Activated CD4-positive, alpha-beta T cell treated with anti-CD3 and anti-CD28 coated beads, Interleukin-10, Interleukin-2, amounts not matched to agents 100 ng/mL and 50 ng/mL, durations not matched to agents 16 hours and 8 hours (primary cell): Measurements from ENCODE around the gene MSMO1.
"Not testable (repeated sequence)": the region's sequence is repeated elsewhere in the genome, so short reads cannot be mapped to it uniquely, and the experiment has no call there.

ENCODE experiments used
- DNase-seq: peaks from one replicate; pipeline ENCODE4 v3.0.0-alpha.2; 2020

The MSMO1 gene

DNA sequence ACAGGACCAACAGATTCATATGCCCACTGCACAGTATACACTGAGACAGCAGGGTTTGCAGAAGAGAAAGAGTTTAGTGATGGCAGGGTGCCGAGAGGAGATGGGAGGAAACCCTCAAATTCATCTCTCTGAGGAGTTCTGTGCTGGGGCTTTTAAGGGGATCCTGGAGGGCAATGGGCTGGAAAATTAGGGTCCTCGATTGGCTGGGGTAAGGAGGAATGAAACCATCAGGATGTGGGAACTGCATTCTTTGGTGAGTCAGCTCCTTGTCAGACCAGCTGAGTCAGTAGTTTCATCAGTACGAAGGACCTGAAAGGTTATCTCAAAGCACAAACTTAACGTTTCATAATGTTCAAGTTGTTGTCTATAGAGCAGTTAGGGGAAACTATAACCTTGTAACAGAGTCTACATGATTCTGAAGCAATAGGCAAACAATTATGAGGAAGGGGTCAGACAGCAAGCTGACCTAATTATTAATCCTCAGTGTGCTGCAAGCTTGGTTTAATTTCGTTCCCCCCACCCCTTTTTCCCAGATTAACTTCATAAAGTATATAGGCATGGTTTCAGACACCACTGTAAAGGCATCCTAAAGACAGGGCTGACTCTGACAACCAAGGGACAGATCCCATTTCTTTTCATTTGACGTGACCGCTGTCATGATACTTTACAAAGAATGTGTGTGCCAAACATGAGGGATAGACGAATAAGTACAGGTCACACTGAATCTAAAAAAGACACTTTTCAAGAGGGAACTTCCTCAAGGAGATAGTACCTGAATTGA is 1.5 kb upstream of the MSMO1 start:
- DNase-seq, result peak; percentile 55

DNA sequence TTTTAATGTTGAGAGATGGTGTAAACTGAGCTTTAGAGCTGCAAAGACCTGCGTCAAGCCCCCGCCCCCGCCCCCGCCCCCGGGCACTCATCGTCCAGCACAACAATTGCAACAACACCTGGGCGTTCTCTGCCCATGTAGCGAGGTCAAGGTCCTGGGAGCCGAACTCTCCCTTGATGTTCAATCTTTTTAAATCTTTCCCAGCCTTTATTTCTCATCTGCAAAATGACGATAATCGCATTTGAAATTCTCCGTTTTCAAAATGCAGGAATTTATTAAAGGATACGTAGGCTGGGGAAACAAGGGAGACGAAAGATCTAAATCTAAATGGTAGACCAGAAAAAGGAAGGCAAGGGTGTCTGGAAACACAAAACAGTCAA is 648 bp upstream of the MSMO1 start:
- DNase-seq, result peak; percentile 26

GRCh38 chr4:165328101-165328425 is 594 bp downstream of the MSMO1 start:
- DNase-seq, result no peak

- no peak for DNase-seq
Measured at GRCh38 chr4:165328708-165329107, 1.2 kb downstream of the MSMO1 start.

- DNase-seq, result no peak
Measured at GRCh38 chr4:165330071-165330470, 2.6 kb downstream of the MSMO1 start.

- no peak for DNase-seq
Measured at GRCh38 chr4:165330666-165331065, 3.2 kb downstream of the MSMO1 start.

DNA sequence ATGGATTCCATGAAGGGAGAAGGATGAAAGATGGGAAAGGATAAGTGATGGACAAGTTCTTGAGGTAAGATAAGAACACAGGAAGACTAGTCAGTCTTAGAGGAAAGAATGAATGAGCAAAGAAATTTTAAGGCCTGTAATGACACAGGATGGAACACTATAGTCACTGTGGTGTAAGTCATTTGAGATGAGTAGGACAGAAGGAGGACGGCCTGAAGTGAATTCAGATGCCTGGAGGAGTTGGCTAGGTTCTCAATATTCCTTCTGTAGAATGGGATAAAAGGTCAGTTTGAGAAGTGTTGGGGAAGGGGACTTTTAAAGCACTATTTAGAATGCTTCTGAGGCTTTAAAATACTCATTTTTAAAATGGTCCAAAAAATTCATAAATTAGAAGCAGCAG is 3.9 kb downstream of the MSMO1 start:
- DNase-seq, result peak; percentile 71

DNA sequence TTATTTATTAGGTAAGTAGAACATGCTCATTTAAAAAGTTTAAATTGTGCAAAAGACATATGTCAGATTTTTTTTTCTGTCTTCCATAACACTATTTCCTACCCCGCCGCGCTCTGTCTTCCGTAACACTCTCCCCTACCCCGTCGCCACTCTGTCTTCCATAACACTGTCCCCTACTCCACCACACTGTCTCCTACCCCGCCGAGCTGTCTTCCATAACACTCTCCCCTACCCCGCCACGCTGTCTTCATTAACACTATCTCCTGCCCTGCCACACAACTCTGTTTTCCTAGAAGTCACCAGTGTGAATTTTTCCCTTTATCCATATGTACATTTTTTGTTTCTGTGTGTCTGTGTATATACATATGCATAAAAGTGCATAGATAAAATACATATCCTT is 4.4 kb downstream of the MSMO1 start:
- no peak for DNase-seq

DNA sequence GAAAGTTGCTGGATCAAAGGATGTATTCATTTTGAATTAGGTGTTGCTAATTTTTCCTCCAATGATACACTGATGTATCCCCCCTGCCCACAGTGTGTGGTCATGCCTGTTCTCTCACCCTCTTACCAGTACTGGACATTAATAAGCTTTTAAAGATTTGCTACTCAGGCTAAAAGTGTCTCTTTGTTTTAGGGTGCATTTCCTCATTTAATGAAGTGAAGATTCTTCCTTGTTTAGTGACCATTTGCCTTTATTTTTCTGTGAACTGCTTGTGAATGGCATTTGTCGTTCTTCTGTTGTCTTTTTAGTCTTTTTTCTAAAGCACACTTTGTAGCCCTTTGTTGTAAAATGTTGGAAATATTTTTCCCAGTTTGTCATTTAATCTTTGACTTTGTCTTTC is 5.0 kb downstream of the MSMO1 start:
- DNase-seq, result no peak

DNA sequence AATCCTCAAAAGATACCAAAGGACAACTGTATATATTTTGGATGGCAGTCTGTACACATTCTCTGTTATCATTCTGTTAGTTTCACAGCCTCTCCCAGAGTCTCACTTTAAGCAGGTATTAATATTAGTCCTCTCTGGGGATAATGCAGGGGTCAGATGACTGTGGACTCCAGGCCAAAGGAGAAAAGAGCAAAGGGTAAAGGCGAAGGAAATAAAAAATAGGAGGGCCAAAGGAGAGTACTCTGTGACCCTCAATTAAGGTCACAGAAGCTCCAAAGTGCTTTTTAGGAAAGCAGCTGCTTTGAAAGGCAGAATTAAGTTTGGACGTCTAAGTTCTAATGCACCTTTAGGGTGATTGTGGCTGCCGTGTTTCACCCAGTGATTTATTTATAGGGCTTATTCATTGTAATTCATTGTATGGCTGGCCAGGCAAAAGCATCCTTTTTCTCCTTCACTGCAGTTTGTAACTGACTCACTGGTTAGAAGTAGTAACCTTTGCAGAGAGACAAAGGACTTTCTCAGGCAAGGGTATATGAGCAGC is 7.8 kb downstream of the MSMO1 start:
- DNase-seq, result no peak

DNA sequence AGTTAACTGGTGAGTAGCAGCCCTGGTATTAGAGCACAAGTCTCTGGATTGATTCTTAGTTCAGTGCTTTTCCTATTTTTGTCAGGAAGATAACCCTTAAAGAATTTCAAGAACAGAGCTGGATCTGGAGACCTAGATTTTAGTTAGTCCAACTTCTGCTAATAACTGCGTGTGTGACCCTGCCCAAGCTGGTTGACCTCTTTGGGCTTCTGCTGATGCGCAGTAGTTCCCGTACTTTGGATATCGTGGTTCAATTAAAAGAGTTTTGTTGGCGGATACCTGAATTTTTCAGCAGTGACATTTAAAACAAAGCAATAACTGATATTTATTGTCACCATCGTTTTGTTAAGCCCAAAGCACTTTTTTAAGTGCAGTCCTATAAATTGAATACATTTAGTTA is 9.3 kb downstream of the MSMO1 start:
- DNase-seq, result no peak

GRCh38 chr4:165342340-165342739 is 14.9 kb downstream of the MSMO1 start:
- not testable (repeated sequence) for DNase-seq

DNA sequence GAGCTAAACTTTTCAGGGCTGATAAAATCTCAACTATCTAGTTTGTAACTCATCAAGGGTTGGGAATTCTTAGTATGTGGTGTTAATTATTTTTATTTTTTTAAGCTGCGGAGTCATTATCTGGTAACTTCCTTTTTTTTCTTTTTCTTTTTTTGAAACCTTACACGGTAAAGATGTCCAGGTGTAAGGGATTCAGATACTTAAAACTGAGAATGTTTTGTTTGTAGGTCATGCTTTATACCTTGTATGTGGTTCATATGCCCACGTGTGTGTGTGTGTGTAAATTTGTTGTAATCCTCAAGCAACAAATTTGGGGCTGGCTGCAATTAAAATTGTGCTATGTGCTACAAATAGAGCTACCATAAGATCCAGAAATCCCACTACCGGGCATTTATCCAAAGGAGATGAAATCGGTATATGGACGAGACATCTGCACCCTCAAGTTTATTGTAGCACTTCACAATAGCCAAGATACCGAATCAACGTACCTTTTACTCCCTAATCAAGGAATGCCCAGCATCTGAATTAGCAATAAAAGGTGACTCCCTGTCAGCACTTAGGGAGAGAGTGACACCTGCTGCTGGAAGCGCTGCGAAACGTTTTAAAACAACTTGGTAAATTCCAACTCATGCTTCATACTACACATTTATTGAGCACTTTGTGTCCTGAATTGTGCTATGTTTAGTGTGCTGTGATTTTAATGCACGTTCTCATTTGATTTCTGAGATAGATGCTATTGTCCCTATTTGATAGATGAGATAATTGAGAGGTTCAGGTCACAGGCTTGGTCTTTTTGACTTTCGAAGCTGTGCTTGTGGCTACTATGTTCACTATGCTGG is 16.1 kb downstream of the MSMO1 start:
- no peak for DNase-seq

GRCh38 chr4:165345666-165346417 is 18.4 kb downstream of the MSMO1 start:
- DNase-seq, result no peak

GRCh38 chr4:165347647-165348569 is 20.4 kb downstream of the MSMO1 start:
- no peak for DNase-seq

GRCh38 chr4:165351359-165352130 is 24.1 kb downstream of the MSMO1 start:
- DNase-seq, result no peak

GRCh38 chr4:165355900-165356300 is 28.4 kb downstream of the MSMO1 start:
- DNase-seq, result peak; percentile 31

GRCh38 chr4:165359506-165359905 is 32.0 kb downstream of the MSMO1 start:
- DNase-seq, result no peak

- no peak for DNase-seq
Measured at GRCh38 chr4:165360041-165360695, 32.7 kb downstream of the MSMO1 start.

GRCh38 chr4:165360985-165361670 is 33.7 kb downstream of the MSMO1 start:
- no peak for DNase-seq
